HG03378 (cell line): ENCODE data around the gene MTHFSD.

Source experiments
- ATAC-seq: cut with Tn5 transposase; IDR thresholded peaks from one replicate; pipeline ENCODE4 v1.9.1; 2021; ENCODE audit warnings: mild to moderate bottlenecking, moderate library complexity; ENCODE audit not compliant: unreplicated experiment

Gene MTHFSD

GRCh38 chr16:86531641-86532525 lies 23.2 kb downstream of the MTHFSD start:
- ATAC-seq, result no peak

DNA sequence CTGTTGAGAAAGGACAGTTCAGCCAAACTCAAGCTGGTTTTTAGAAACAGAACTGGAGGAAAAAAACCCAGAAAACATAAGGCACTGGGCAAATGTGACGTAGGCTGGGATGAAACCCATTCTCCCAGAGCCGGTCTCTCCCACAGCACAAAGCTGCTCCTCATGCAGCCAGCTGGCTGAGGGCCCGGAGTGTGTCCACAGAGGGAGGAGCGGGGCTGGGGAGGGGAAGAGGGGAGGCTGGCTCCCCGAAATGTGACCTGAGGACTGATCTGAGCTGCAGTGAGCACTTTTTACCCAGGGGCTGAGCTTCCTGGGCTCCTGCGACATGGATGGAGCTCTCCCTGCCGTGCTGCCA lies 23.9 kb downstream of the MTHFSD start:
- ATAC-seq, result no peak

DNA sequence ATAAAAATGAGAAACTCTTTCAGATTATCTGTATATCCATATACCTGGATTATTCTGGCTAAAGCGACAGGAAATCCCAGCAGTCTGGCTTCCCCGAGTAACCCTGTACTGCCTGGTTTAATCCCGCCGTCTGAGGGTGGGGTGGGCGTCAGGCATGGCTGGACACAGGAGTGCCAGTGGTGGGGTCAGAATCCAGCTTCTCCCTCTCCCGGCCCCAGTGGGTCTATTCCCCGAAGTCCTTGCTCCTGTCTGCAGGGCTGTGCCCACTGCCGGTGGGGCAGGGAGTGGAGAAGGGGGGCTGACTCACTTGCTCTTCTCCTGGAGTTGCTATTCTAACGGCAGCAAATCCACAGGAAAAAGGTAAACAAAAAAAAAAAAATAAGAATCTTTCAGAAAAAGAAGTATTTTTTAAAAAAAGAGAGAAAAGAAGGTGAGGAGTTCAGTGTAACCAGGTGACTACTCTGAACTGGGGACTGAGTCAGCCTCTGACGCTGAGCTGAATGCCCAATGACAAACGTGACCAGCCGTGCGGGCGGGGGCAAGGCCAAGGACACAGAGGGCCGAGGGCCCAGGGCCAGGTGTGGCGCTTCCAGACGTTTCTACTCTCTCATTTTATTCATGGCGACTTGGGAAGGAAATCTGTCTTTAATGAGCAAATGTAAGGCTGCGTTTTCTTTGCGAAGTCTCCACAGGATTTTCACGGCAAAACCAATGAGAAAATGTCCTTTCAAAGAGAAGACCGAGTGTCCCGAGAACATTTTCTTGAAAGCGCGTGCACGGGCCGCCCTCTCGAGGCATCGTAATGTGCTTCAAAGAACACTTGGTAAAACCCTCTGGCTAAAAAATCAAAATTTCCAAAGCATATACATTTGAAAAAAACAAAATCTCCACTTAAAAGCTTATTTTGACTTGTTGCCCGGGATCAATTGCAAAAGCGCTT lies 24.5 kb downstream of the MTHFSD start:
- ATAC-seq, result no peak

DNA sequence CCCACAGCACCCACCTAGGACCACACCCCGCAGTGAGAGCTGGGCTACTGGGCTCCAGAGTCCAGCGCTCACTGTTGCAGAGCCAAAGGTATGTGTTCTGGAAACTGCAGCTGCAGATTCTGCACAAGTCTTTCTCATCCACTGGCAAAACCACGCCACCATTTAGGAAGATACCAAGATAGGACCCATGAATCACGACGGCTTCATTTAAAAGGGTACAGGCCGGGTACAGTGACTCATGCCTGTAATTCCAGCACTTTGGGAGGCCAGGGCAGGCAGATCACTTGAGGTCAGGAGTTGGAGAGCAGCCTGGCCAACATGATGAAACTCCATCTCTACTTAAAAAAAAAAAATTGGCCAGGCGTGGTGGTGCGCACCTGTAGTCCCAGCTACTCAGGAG lies 25.9 kb downstream of the MTHFSD start:
- no peak for ATAC-seq

DNA sequence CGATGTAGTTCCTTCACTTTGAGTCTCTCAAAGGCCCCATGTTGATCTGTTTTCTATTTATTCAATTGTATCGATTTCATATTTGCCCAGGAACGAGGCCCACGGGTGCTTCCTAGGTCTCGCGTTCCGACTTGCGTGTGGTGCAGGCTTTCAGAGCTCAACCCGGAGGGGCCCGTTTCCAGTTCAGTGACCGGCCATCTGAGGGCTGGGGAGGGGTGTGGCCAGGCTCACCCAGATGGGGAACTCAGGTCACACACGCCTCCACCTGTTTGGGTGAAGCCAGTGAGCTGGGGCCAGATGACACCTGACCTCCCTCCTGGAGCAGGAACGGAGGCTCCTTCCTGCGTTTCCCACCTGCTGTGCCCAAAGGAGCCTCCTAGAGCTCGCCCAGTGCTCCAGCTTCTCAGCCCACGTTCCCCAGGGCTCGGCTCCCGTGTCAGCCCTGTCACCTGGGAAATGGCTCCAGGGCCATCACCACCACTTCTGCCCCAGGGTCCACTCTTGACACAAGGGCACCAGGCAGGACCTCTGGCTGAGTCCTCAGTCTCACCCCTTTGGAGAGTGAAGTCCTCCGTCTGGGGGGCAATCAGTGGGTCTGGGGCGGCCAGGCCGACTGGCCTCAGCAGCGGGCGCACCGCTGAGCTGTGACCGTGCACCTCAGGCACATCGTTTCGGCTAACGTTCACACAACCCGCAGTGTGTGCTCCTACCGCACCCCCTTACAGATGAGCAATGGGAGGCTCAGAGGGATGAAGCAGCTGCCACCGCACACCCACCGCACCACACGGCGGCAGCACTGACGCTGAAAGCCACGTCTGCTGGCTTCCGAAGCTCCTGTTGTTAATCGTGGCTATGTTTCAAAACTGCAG lies 26.7 kb downstream of the MTHFSD start:
- ATAC-seq, result no peak

DNA sequence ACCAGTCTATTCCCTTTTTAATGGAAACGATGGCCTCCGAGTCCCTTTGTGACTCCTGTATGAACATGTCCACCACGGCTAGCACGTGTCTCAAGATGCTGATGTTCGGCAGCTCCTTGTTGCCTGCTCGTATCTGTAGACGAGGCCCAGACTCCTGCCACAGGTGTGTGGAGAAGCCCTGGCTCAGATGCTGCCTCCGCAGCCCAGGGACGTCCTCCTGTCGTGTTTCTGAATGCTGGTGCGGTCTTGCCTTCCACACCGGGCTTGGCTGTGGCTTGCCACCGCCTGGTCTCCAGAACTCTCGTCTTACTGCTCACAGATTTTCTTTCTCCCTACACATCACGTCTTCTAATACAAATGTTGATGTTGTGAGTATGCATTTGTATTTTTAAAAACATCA lies 27.7 kb downstream of the MTHFSD start:
- no peak for ATAC-seq

DNA sequence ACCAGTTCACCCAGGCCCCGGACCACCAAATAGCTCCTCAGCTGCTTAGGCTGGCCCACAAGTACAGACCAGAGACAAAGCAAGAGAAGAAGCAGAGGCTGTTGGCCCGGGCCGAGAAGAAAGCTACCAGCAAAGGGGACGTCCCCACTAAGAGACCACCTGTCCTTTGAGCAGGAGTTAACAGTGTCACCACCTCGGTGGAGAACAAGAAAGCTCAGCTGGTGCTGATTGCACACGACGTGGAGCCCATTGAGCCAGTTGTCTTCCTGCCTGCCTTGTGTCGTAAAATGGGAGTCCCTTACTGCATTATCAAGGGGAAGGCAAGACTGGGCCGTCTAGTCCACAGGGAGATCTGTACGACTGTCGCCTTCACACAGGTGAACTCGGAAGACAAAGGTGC lies 29.3 kb downstream of the MTHFSD start:
- ATAC-seq, result no peak

DNA sequence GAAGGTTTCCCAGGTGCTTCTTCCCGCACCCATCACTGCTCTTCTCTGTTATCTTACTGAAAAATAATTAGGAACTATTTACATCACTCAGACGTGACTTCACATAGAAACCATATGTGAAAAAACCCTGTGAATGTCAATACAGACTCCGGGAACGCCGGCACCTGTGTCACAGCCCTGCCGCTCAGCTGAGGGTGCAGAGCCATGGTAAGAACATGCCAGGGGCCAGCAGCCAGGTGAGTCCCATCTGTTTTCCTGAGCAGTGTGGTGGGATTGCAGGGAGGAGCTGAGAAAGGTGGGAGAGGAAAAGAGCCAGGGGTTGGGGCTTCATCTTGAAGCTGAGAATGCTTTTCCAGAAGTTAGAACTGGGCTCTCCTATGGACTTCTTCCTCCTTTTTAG lies 31.0 kb downstream of the MTHFSD start:
- no peak for ATAC-seq

GRCh38 chr16:86523166-86523740 lies 31.8 kb downstream of the MTHFSD start:
- ATAC-seq, result no peak

GRCh38 chr16:86522634-86523033 lies 32.4 kb downstream of the MTHFSD start:
- no peak for ATAC-seq

- no peak for ATAC-seq
These were observed 33.5 kb downstream of the MTHFSD start for GRCh38 chr16:86521236-86522197.

DNA sequence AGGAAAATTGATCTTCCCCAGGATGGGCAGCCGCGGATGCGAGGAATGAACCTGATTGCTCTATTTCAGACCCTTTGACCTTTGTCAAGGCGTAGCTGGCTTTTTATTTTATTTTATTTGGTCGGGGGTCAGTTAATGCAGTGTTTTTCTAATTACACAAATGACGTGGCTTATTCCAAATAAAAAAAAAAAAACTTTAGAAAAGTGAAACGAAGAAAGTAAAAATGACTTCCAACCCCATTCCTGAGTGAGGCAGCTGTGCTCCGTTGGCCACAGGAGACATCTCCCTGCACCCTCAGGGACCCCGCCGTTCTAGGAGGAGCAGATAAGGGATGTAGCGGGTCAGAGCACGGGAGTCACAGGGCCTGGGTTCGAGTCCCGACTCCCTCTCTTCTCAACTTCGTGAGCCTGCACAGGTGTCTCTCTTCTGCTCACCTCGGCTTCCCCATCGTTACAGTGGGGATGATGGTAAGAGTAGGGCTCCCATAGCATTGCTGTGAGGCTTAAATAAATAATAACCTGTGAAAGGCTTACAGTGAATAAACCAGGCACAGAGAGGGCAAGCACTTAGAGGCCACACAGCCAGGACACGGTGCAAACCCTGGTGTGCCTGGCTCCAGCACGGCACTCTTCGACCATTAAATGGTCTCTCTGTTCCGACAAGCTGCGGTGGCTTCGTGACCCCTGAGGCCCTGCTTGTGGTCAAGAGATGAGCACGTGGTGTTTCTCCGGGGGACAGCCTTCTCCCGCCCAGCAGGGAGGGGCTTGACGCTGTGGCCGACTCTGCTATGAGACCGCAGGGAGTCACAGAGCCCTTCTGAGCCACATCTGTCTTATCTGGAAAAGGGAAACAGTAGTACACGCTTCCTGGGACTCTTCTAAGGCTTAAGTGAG lies 34.5 kb downstream of the MTHFSD start:
- ATAC-seq, result no peak

DNA sequence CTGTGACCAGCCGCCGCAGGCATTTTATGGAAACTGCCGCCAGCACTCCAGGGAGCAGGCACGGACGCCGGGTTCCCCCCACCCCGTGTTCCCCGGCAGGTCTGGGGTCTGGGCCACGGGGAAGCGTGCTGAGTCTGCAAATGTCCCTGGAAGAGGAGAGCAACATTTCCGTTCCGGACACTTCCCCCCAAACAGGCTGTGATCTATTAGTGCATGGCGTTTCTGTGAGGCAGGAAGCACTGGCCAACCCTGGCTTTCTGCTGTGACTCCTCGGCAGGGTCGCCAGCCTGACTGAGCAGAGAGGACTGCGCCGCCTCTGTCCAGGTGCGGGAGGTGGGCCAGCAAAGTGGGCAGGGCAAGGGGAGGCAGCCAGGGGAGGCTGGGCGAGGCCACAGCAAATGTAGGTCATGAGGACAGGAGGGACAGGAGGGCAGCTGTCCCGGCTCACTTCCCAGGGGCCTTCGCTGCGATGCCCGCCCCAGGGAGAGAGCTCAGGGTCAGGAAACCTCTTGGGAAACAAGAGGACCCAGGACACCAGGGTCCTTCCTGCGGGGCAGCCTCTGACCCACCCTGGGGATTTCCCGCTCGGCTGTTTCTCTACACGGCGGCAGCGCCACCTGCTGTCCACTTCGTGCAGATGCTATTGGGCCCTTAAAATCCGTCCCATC lies 35.3 kb downstream of the MTHFSD start:
- ATAC-seq, result no peak

DNA sequence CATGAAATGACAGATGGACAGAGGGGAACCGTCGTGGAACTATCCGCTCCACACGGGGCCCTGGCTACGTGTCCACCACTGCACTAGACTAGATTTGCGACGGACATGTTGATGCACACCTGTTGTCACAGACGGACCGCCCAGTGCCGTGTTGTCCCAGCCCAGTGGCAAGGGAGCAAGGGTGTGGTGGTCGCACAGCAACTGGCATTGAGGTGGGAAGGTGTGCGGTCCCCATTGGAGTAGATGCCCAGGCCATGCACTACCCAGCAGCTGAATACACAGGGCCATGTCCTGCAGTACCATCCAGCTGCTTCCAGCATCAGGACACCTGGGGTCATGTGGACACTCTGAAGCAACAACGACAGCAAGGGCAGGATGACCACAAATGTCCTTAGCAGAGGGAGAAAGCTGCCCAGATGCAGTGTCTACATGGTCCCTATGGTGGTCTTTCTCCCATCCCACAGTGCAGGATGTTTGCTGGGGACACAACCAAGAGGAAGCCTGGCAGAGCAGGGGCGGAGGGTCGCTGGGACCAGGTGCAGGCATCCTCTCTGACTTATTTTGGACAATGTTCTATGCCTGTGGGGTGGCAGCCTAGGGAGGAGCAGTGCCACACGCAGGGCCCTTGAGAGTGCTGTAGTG lies 35.9 kb downstream of the MTHFSD start:
- no peak for ATAC-seq

- no peak for ATAC-seq
These were observed 37.3 kb downstream of the MTHFSD start for GRCh38 chr16:86517652-86518258.

- ATAC-seq, result no peak
These were observed 38.0 kb downstream of the MTHFSD start for GRCh38 chr16:86517033-86517432.

GRCh38 chr16:86516623-86517003 lies 38.4 kb downstream of the MTHFSD start:
- no peak for ATAC-seq
